H1 (cell line): ENCODE measurements around the gene SLC4A1. TPM values are rescaled to one million over a fixed set of nuclear protein-coding genes. Genes with fewer than 3 reads are reported as not detected.

ENCODE experiments used
- BCL11A ChIP-seq, 2 experiments: IDR thresholded peaks; one replicate each; pipeline ENCODE4 v1.6.1; 2011; ENCODE audit warnings: low read depth in 2 of 2, low read length in 2 of 2, mild to moderate bottlenecking in 2 of 2
- JUN ChIP-seq: IDR thresholded peaks from 2 replicates; pipeline ENCODE4 v1.6.1; 2011; ENCODE audit warnings: low read depth, mild to moderate bottlenecking, improper control_type of control experiment, low read length
- SP4 ChIP-seq: IDR thresholded peaks from 2 replicates; pipeline ENCODE4 v1.6.1; 2012; ENCODE audit warnings: low read length, inconsistent platforms
- polyA plus RNA-seq, 7 experiments: library from polyadenylated mRNA; depleted of rRNA in 3 of 7; stranded (reverse) in 5 of 7; unstranded in 2 of 7; fragments of >200 nt in 5 of 7; fragments of 200-250 nt in 2 of 7; gene quantifications; 1 replicate in 5 of 7; 2 replicates in 1 of 7; 4 replicates in 1 of 7; pipeline versions ENCODE4 v1.2.1 to v1.2.3, GENCODE V29; 2011 to 2013; ENCODE audit warnings: missing spikeins in 2 of 7, mixed read lengths in 2 of 7
- total RNA-seq: library from RNA; stranded (reverse); fragmentation: NEBNext Ultra II Directional; extraction: Animal tissue kit (Norgen Biotek cat#: 25700); gene quantifications from 2 replicates; pipeline ENCODE4 v1.2.1, GENCODE V29; 2021

SLC4A1 gene
- total and polyA plus RNA-seq, 2 of the 8 experiments (the other 6 are each of a cell fraction or from before 2014, with no cell fraction given), result 0.08 TPM; not detected in 1

GRCh38 chr17:44308865-44309264 is 40.9 kb upstream of the SLC4A1 start (continued):
- no peak for TF ChIP-seq SP4
- no peak for TF ChIP-seq BCL11A (IDR thresholded peaks at IDR 0.05; ENCODE audit: low read depth in 2 of 2, low read length in 2 of 2)
- TF ChIP-seq JUN, result no peak
